HTR-8/SVneo (cell line): ENCODE measurements around the gene ALOX15B.

Experiments
- DNase-seq: peaks from one replicate; pipeline ENCODE4 v3.0.0; 2011; ENCODE audit warnings: low spot score, mixed read lengths; ENCODE audit not compliant: insufficient read length
- FAIRE-seq: peaks from 2 replicates; lab custom pipeline; 2011; peaks lifted over from hg19 to GRCh38; lab: Jason Lieb, UNC

ALOX15B gene

DNA sequence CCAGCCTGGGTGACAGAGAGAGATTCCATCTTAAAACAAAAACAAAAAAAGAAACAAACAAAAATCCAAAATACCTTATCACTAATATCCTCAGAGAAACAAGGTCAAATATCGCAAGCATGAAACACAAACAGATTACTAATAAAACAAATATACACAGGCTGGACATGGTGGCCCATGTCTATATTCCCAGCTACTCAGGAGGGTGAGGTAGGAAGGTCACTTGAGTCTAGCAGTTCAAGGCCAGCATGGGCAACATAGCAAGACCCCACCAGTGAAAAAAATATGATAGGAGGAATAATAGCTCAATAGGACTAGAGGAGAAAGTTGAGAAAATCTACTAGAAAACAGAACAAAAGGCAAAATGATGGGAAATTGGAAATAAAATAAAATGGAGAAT is 6.9 kb upstream of the ALOX15B start:
- FAIRE-seq = no peak

DNA sequence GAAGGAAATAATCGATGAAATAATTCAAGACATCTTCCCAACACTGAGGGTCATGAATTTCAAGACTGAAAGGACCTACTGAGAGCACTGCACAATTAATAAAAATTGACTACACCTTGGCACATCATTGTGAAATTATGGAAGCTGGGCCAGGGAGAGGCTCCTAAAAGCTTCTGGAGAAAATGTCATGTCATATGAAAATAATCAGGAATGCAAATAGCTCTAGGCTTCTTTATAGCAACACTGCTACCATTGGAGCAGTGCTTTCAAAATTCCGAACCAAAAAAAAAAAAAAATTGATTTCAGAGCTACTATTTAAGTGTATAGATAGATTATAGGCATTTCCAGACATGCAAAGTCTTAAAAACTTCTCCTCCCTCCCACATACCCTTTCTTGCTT is 6.4 kb upstream of the ALOX15B start:
- FAIRE-seq = no peak
- no peak for DNase-seq

More for the DNA sequence above, 6.9 kb upstream of the ALOX15B start:
- DNase-seq = no peak

DNA sequence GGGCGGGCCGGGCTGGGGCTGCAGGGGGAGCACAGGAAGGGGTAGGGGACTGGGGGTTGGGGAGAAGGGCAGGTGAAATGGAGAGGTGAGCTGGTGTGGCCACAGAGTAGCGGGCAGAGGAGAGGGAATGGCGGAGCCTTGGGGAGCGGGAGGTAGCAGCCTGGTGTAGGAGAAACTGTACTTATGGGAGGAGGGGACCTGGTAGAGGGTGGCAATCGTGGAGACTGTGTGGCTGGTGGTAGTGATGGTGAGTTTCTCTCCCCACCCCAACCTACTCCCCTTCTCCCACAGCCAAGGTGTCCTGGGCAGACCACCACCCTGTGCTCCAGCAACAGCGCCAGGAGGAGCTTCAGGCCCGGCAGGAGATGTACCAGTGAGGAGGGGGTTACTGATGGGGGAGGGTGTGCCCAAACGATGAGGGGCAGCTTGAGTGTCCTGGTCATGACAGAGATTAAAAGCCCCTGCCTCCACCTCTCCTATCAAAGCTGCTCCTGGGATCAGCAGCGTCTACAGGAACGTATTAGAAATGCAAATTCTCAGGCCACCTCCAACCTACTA is 831 bp downstream of the ALOX15B start:
- no peak for FAIRE-seq
- no peak for DNase-seq

DNA sequence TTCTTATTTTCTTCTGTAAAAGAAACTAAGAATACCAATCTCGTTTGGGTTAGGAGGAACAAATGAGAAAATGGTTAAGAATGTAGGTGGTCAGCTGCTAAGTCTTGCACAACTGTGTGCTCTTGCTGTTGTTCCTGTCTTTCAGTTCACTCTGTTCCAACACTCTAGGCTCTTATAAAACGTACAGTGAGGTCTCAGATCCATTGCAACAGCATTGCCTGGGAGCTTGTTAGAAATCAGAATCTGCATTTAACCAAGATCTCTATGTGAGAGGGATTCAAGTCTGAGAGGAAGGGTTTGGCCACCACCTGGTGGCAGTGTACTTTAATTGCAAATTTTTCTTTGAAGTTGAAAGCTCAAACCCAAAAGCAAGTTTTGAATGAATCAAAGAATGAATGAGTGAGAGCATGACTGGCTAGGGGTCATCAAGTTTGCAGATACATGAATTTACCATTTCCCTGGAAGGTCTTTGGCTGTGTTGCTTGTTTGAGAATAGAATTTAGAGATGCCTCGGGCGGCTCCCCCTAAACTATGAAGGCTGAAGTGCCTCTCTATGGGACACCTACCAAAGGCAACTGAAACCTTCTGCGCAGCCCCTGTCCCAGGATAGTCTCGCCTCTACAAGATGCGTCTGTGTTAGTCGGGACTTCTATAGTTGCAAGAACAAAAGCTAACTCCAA is 2.5 kb downstream of the ALOX15B start:
- peak; percentile 63 for DNase-seq
- peak; percentile 66 for FAIRE-seq

DNA sequence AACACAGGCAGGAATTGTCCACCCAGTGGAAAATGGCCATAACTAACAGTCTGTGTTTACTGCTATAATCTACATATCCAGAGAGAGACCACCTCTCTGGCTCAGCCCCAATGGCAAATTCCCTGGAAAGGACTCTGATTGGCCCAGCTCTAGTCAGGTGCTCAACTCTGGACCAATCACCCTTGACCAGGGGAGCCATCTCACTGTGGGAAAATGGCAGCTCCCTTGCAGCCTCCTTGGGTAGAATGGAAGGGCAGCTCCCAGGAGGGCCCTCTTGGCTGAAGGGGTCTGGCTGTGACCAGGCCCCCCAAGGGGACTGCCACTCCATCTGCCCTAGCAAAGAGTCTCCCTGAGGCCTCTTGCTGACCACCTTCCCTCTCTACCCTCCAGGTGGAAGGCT is 3.1 kb downstream of the ALOX15B start:
- DNase-seq = no peak
- FAIRE-seq = no peak

DNA sequence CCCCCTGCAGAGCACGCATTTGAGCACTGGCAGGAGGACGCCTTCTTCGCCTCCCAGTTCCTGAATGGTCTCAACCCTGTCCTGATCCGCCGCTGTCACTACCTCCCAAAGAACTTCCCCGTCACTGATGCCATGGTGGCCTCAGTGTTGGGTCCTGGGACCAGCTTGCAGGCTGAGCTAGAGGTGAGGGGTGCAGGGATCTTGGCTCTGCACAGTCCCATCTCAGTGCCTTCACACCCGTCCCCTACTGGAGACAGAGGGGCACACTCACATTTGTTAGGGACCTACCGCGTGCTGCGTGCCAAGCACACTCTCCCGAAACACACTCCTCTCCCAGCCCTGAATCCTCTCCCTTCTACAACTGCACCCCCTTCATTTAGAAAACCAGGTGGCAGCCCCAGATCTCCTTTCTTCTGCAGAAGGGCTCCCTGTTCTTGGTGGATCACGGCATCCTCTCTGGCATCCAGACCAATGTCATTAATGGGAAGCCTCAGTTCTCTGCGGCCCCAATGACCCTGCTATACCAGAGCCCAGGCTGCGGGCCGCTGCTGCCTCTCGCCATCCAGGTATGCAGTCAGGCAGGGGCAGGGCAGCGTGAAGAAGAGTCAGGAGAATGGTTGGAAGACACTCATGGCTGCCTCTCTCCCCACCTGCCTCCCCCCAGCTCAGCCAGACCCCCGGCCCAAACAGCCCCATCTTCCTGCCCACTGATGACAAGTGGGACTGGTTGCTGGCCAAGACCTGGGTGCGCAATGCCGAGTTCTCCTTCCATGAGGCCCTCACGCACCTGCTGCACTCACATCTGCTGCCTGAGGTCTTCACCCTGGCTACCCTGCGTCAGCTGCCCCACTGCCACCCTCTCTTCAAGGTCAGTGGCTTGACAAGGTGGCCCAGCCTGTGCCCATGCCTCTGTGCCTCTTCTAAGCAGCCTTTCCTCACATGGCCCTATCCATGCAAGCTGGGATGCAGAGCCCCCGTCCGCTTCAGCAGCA is 6.3 kb downstream of the ALOX15B start:
- DNase-seq (no peak), FAIRE-seq (no peak)

DNA sequence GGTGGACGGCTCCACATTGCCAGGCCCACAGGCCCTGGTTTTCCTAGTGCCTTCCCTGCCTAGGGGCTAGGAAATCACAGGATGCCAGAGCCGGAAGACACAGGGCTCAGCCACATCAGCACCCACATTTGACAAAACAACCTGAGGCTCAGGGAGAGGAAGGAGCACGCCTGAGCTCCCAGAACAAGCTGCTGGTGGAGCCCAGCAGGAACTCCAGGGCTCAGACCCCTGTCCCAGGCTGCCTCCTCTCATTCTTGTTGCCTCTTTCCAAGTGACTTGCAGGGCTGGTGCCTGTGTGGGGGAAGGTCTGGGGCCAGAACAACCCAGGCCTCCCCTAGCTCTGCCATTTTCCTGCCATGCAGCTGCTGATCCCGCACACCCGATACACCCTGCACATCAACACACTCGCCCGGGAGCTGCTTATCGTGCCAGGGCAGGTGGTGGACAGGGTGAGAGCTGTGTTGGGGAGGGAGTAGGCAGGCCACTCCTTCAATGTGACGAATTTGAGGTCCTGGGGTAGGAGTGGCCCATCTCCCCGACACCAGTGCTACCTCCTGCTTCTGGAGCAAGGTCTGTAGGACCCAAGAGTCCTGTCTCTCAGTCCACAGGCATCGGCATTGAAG is 7.6 kb downstream of the ALOX15B start:
- FAIRE-seq (no peak), DNase-seq (no peak)

DNA sequence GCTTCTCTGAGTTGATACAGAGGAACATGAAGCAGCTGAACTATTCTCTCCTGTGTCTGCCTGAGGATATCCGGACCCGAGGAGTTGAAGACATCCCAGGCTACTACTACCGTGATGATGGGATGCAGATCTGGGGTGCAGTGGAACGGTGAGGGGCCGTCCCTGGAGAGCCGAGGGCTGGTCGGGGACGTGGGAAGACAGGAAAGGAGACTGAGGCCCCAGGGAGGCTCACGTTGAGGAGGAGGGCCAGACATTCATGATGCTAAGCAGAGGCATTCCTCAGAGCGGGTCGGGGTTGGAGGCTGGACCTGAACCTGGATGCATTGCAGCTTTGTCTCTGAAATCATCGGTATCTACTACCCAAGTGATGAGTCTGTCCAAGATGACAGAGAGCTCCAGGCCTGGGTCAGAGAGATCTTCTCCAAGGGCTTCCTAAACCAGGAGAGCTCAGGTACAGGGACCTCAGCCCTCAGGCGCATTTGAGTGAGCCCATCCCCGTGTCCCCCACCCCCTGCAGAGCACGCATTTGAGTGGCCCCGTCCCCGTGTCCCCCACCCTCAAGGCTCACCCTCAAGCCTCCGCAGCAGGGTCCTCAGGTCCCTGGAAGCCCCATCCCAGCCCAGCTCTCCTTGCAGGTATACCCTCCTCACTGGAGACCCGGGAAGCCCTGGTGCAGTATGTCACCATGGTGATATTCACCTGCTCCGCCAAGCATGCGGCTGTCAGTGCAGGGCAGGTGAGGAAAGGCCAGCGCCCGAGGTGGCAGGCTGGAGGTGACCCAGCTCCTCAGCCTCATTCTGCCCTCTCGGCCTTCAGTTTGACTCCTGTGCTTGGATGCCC is 8.3 kb downstream of the ALOX15B start:
- DNase-seq (no peak), FAIRE-seq (no peak)

DNA sequence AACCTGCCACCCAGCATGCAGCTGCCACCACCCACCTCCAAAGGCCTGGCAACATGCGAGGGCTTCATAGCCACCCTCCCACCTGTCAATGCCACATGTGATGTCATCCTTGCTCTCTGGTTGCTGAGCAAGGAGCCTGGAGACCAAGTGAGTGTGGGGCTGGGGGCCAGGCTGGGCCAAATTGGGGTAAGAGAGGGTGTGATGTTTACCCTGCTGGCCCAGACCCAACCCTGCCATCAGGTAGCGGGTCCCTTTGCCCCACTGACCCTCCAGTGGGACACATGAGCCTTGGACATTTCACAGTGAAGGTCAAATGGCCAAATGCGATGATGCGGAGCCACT is 8.9 kb downstream of the ALOX15B start:
- no peak for DNase-seq
- no peak for FAIRE-seq

DNA sequence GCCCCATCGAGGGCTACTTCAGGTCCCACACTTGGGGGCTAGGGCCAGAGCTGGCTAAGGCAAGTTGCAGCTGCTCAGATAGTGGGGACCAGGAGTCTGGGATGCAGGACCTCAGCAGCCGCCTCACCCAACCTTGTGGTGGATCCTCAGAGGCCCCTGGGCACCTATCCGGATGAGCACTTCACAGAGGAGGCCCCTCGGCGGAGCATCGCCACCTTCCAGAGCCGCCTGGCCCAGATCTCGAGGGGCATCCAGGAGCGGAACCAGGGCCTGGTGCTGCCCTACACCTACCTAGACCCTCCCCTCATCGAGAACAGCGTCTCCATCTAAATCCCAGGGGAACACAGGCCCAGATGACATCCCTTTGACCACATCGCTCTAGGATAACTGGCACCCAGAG is 9.4 kb downstream of the ALOX15B start:
- no peak for DNase-seq

DNA sequence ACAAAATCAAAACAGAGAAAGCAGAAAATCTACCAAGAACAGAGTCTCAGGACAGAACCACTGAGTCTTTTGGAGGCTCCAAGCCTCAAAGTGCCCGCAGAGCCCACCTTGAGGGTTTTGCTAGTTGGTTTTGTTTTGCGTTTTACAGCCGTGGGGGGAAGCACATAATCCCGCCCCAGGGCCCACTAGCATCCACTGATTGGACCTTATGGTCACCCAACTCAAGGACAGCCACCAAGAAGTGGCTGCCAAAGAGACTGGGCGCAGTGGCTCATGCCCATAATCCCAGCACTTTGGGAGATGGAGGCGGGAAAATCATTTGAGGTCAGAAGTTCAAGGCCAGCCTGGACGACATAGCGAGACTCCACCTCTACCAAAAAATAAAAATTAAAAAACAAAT is 9.9 kb downstream of the ALOX15B start:
- FAIRE-seq = no peak
- no peak for DNase-seq

More for the DNA sequence above, 9.4 kb downstream of the ALOX15B start:
- no peak for FAIRE-seq

DNA sequence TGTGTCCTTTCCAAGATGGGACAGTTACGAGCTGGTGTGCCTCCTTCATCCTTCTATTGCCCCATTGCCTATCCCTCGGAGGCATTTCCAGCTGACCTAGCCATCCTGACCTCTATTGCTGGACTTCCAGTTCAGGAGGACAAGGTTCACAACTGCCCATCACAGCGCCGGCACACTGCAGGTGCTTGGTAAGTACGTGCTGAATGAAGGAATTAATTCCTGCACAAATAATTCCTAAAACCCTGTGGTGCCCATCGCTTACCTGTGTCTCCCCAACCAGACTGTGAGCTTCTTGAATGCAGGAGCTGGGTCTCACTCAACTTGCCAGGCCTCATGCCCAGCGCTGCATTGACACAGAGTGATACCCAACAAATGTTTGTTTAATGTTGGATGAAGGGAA is 13.0 kb downstream of the ALOX15B start:
- FAIRE-seq (peak; percentile 63), DNase-seq (no peak)

DNA sequence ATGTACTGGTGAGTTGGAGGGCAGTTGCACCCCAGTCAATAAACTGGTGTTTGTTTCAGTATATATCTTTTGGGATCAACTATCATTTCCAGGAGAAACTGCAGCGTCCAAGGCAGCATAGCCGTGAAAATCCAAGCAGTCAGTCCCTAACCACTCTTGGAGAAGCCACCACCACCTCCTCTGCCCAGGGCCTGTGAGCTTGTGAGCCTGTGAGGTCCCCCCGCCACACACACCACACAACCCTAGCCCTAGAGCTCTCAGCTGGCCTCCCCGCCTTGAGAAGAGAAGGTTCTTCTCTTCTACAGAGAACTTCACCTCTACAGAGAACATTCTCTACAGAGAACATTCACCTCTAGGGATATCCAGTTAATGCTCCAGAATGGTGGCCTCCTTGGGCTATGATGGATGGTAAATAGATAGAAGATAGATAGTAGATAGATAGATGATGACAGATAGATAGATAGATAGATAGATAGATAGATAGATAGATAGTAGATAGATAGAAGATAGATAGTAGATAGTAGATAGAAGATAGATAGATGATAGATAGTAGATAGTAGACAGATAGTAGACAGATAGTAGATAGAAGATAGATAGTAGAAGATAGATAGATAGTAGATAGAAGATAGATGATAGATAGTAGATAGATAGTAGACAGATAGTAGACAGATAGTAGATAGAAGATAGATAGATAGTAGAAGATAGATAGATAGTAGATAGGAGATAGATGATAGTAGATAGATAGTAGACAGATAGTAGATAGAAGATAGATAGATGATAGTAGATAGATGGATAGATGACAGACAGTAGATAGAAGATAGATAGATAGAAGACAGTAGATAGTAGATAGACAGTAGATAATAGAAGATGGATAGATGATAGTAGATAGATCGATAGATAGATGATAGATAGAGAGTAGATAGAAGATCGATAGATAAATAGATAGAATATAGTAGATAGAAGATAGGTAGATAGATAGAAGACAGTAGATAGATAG is 13.7 kb downstream of the ALOX15B start:
- DNase-seq (no peak), FAIRE-seq (no peak)

DNA sequence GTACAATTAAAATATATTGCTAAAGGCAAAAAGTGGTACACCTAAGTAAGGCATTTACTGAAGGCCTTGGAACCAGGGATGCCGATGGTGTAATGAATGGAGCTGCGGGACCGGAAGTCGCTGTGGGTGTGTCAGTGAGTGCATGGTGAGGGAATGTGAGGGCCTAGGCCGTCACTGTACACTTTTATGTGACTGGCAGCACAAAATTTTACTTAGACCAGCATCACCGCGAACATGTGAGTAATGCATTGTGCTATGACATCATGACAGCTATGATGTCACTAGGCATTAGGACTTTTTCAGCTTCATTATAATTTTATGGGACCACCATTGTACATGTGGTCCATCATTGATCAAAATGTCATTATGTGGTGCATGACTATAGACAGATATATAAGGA is 14.7 kb downstream of the ALOX15B start:
- DNase-seq (no peak), FAIRE-seq (peak; percentile 42)

DNA sequence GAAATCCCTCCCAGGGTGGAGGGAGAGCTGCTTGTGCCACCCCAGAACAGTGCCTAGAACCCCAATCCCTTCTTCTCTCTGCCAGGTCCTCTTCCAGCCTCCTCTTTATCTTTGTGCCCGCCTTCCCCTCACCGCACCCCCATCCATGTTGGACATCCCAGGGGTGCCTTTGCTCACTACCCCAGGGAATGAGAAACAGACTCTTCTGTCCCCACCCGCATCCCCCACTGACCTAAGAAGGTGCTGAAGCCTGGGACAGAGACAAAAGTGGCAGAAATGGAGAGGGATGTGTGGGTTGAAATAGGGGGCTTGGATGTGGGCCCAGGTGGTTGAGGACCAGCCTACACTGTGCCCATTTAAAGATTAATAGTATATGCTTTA is 17.0 kb downstream of the ALOX15B start:
- DNase-seq (no peak), FAIRE-seq (no peak)

DNA sequence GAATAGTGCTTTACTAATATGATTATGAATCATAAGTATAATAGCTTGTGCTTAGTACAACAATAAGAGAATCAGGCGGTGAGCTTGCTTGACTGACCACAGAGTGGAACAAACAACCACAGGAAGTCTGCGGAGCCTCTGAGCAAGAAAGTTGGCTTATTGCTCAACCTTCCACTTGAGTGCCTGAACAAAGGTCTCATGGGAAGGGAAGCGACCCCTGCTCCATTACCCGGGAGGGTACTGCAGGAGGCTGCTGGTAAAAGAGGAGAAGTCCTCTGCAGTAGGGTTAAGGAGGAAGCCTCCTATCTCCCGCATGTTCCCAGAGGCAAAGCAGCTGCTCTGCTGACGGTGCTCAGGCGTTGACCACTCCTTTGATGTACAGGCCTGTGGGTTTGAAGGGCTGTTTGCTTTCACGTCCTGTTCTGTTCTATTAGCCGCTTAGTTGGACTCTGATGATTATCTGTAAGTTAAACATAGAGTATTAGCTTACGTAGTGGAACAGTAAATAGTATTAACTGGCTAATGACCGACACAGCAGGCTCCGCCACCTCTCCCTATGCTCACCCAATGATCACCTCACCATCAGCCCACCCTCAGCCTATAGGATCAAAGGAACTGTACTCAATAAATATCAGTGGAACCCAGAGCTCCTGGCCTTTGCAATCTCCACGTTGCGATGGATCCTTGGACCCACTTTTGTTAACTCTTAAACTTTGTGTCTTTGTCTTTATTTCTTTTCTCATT is 17.5 kb downstream of the ALOX15B start:
- FAIRE-seq (peak; percentile 23), DNase-seq (no peak)

DNA sequence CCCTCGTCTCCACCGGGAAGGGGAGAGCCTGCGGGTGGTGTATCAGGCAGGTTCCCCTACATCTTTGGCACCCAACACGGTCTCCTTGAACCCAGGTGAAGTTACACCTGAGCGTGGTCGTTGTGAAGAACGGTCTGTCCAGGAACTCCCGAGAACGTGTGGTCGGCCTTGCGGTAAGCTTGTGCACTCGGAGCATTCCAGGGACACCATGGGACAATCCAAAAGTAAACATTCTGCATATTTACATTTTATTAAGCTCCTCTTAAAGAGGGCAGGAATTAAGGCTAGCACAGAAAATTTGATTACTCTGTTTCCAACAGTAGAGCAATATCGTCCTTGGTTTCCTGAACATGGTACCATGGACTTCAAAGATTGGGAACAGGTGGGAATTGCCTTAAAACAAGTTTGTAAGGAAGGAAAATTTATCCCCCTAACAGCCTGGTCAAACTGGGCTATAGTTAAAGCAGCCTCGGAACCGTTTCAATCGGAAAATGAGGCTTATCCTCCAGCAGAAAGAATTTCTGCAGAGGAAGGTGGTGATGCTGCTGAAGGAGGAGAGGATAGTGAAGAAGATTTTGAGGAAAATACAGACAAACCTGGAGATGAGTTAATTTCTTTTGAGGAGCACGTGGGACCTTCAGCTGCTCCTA is 18.2 kb downstream of the ALOX15B start:
- DNase-seq (no peak), FAIRE-seq (no peak)

DNA sequence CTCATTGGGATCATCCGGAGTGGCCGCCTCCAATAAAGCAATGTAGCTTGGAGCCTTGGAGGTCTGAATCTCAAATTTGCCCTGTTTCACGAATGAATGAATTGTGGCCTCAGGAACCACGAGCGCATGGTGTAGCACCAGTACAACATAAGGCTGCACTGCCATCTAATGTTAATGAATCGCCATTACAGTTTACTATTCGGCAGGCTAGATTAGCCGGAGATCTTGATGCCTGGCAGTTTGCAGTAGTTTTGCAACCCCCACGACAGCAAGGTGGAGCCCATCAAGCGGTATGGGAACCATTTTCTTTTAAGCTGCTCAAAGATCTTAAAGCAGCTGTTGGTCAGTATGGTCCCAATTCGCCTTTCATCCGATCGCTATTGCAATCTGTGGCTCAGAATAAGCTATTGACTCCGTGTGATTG is 18.8 kb downstream of the ALOX15B start:
- DNase-seq (peak; percentile 87), FAIRE-seq (peak; percentile 96)
